ENCODE data around the gene ENDOV. TPM values are rescaled to one million over a fixed set of nuclear protein-coding genes. Genes with fewer than 3 reads are reported as not detected.
A peak's percentile ranks its signal among the peaks of the same experiment; 100 is the strongest.

Gene ENDOV
- total RNA-seq, 8 experiments from 2014 or later: 15.9 to 36.0 (median 21.3) TPM

- peak in 4 of 8 experiments; percentile 11 to 94 (median 68) for ATAC-seq (replicated peaks in 6 of 8)
- in situ Hi-C loops (cut with MboI; ENCODE audit: low pct_unique_long_range_greater_than_20kb in 2 of 9, low sequenced_read_pairs in 9 of 9, unreplicated experiment in 9 of 9): no loop called here
- Histone ChIP-seq H3K4me3 (no peak overlapping the region), H3K4me1 (replicated peaks in 1 of 2) (peaks cover 0 to 6% of the 10 kb centered on the region in 2 donors), H3K27ac (no peak overlapping the region)
- WGBS, 10 experiments: 0 to 80% (median 43%) methylated on average over 1 to 7 of the region's 8 CpGs; no CpG with 5 or more reads in 1 of the 10 experiments
Measured at GRCh38 chr17:80460429-80460834, 45.5 kb downstream of the ENDOV start.

- in situ Hi-C loops (cut with MboI; ENCODE audit: low pct_unique_long_range_greater_than_20kb in 2 of 9, low sequenced_read_pairs in 9 of 9, unreplicated experiment in 9 of 9): no loop called here
- 13 to 60% (median 49%) methylated on average over 1 to 7 of the region's 20 CpGs; no CpG with 5 or more reads in 5 of the 10 experiments for WGBS, 10 experiments
Measured at GRCh38 chr17:80461528-80462160, 46.7 kb downstream of the ENDOV start.

GRCh38 chr17:80463784-80464400 lies 48.9 kb downstream of the ENDOV start:
- WGBS, 10 experiments: 49 to 100% (median 68%) methylated on average over 1 to 7 of the region's 13 CpGs; no CpG with 5 or more reads in 6 of the 10 experiments
- no peaks in the 10 kb centered on the region for H3K4me1 ChIP-seq (replicated peaks in 1 of 2)
- no peak overlapping the region for H3K27ac ChIP-seq
- no peak for ATAC-seq (replicated peaks in 6 of 8)
- in situ Hi-C loops (cut with MboI; ENCODE audit: low pct_unique_long_range_greater_than_20kb in 2 of 9, low sequenced_read_pairs in 9 of 9, unreplicated experiment in 9 of 9): no loop called here
- H3K4me3 ChIP-seq: no peak overlapping the region

More at GRCh38 chr17:80461528-80462160, 46.7 kb downstream of the ENDOV start:
- H3K4me1 ChIP-seq (replicated peaks in 1 of 2): no peaks in the 10 kb centered on the region
- no peak for ATAC-seq (replicated peaks in 6 of 8)
- no peak overlapping the region for H3K27ac ChIP-seq
- no peak overlapping the region for H3K4me3 ChIP-seq

- Histone ChIP-seq H3K4me1 (replicated peaks in 1 of 2) (no peaks in the 10 kb centered on the region), H3K27ac (no peak overlapping the region), H3K4me3 (no peak overlapping the region)
- in situ Hi-C loops (cut with MboI; ENCODE audit: low pct_unique_long_range_greater_than_20kb in 2 of 9, low sequenced_read_pairs in 9 of 9, unreplicated experiment in 9 of 9): no loop called here
- no peak for ATAC-seq (replicated peaks in 6 of 8)
- 50% methylated on average over 1 of the region's 8 CpGs; no CpG with 5 or more reads in 9 of the 10 experiments for WGBS, 10 experiments
Measured at GRCh38 chr17:80464486-80464885, 49.5 kb downstream of the ENDOV start.

GRCh38 chr17:80465327-80465974 lies 50.5 kb downstream of the ENDOV start:
- 54 to 80% (median 66%) methylated on average over 2 to 12 of the region's 20 CpGs; no CpG with 5 or more reads in 4 of the 10 experiments for WGBS, 10 experiments
- in situ Hi-C loops (cut with MboI; ENCODE audit: low pct_unique_long_range_greater_than_20kb in 2 of 9, low sequenced_read_pairs in 9 of 9, unreplicated experiment in 9 of 9): no loop called here
- H3K4me3 ChIP-seq: no peak overlapping the region
- ATAC-seq (replicated peaks in 6 of 8): peak in 1 of 8 experiments; percentile 53
- H3K27ac ChIP-seq: no peak overlapping the region
- no peaks in the 10 kb centered on the region for H3K4me1 ChIP-seq (replicated peaks in 1 of 2)

GRCh38 chr17:80466188-80466705 lies 51.3 kb downstream of the ENDOV start:
- WGBS, 10 experiments: 0 to 64% (median 34%) methylated on average over 1 to 11 of the region's 15 CpGs; no CpG with 5 or more reads in 4 of the 10 experiments
- no peak for ATAC-seq (replicated peaks in 6 of 8)
- Histone ChIP-seq H3K4me3 (no peak overlapping the region), H3K27ac (no peak overlapping the region), H3K4me1 (replicated peaks in 1 of 2) (no peaks in the 10 kb centered on the region)
- in situ Hi-C loops (cut with MboI; ENCODE audit: low pct_unique_long_range_greater_than_20kb in 2 of 9, low sequenced_read_pairs in 9 of 9, unreplicated experiment in 9 of 9): no loop called here

- no peak overlapping the region for H3K4me3 ChIP-seq
- ATAC-seq (replicated peaks in 6 of 8): peak; percentile 13 to 84 (median 34)
- no peaks in the 10 kb centered on the region for H3K4me1 ChIP-seq (replicated peaks in 1 of 2)
- H3K27ac ChIP-seq: no peak overlapping the region
- WGBS, 10 experiments: 15 to 88% methylated on average over 1 to 5 of the region's 16 CpGs; no CpG with 5 or more reads in 8 of the 10 experiments
- in situ Hi-C loops (cut with MboI; ENCODE audit: low pct_unique_long_range_greater_than_20kb in 2 of 9, low sequenced_read_pairs in 9 of 9, unreplicated experiment in 9 of 9): no loop called here
Measured at GRCh38 chr17:80468242-80468641, 53.3 kb downstream of the ENDOV start.

- ATAC-seq (replicated peaks in 6 of 8): peak in 2 of 8 experiments; percentile 23 to 33
- Histone ChIP-seq H3K4me3 (no peak overlapping the region), H3K4me1 (replicated peaks in 1 of 2) (no peaks in the 10 kb centered on the region), H3K27ac (no peak overlapping the region)
- 58 to 92% (median 72%) methylated on average over 1 to 12 of the region's 28 CpGs; no CpG with 5 or more reads in 4 of the 10 experiments for WGBS, 10 experiments
- in situ Hi-C loops (cut with MboI; ENCODE audit: low pct_unique_long_range_greater_than_20kb in 2 of 9, low sequenced_read_pairs in 9 of 9, unreplicated experiment in 9 of 9): no loop called here
Measured at GRCh38 chr17:80468781-80469493, 54.0 kb downstream of the ENDOV start.

GRCh38 chr17:80469667-80470066 lies 54.7 kb downstream of the ENDOV start:
- Histone ChIP-seq H3K27ac (no peak overlapping the region), H3K4me1 (replicated peaks in 1 of 2) (peaks cover 0 to 3% of the 10 kb centered on the region in 2 donors), H3K4me3 (no peak overlapping the region)
- WGBS, 10 experiments: 46 to 82% (median 63%) methylated on average over 3 to 6 of the region's 11 CpGs; no CpG with 5 or more reads in 7 of the 10 experiments
- ATAC-seq (replicated peaks in 6 of 8): no peak
- in situ Hi-C loops (cut with MboI; ENCODE audit: low pct_unique_long_range_greater_than_20kb in 2 of 9, low sequenced_read_pairs in 9 of 9, unreplicated experiment in 9 of 9): no loop called here

- no peak for ATAC-seq (replicated peaks in 6 of 8)
- Histone ChIP-seq H3K4me3 (no peak overlapping the region), H3K27ac (no peak overlapping the region), H3K4me1 (replicated peaks in 1 of 2) (peaks cover 9 to 13% of the 10 kb centered on the region in 2 donors)
- 40 to 100% (median 70%) methylated on average over 1 to 4 of the region's 21 CpGs; no CpG with 5 or more reads in 5 of the 10 experiments for WGBS, 10 experiments
- in situ Hi-C loops (cut with MboI; ENCODE audit: low pct_unique_long_range_greater_than_20kb in 2 of 9, low sequenced_read_pairs in 9 of 9, unreplicated experiment in 9 of 9): no loop called here
Measured at GRCh38 chr17:80470603-80471002, 55.6 kb downstream of the ENDOV start.

GRCh38 chr17:80471922-80472321 lies 57.0 kb downstream of the ENDOV start:
- Histone ChIP-seq H3K27ac (no peak overlapping the region), H3K4me3 (no peak overlapping the region), H3K4me1 (replicated peaks in 1 of 2) (peaks cover 14 to 18% of the 10 kb centered on the region in 2 donors)
- ATAC-seq (replicated peaks in 6 of 8): no peak
- WGBS, 10 experiments: 30 to 67% (median 61%) methylated on average over 1 to 3 of the region's 8 CpGs; no CpG with 5 or more reads in 6 of the 10 experiments
- in situ Hi-C loops (cut with MboI; ENCODE audit: low pct_unique_long_range_greater_than_20kb in 2 of 9, low sequenced_read_pairs in 9 of 9, unreplicated experiment in 9 of 9): no loop called here

- H3K27ac ChIP-seq: no peak overlapping the region
- 55 to 90% (median 80%) methylated on average over 1 to 6 of the region's 12 CpGs; no CpG with 5 or more reads in 7 of the 10 experiments for WGBS, 10 experiments
- ATAC-seq (replicated peaks in 6 of 8): no peak
- peaks cover 18 to 22% of the 10 kb centered on the region in 2 donors for H3K4me1 ChIP-seq (replicated peaks in 1 of 2)
- no peak overlapping the region for H3K4me3 ChIP-seq
- in situ Hi-C loops (cut with MboI; ENCODE audit: low pct_unique_long_range_greater_than_20kb in 2 of 9, low sequenced_read_pairs in 9 of 9, unreplicated experiment in 9 of 9): no loop called here
Measured at GRCh38 chr17:80472996-80473395, 58.0 kb downstream of the ENDOV start.
